Esophagus muscularis mucosa (tissue), 2 donors: ENCODE results near the gene PLEKHA3.

Experiments
- POLR2A ChIP-seq: fragments of 450-650 bp; IDR thresholded peaks from one replicate; pipeline ENCODE4 v1.6.1; 2017; ENCODE audit warnings: antibody characterized with exemption, moderate library complexity, mild to moderate bottlenecking, low read depth
- POLR2AphosphoS5 ChIP-seq, 2 donors: sonication (generic); formaldehyde crosslinking; IDR thresholded peaks; one replicate each; pipeline ENCODE4 v1.6.1; 2017; ENCODE audit warnings: antibody characterized with exemption in 2 of 2

DNA sequence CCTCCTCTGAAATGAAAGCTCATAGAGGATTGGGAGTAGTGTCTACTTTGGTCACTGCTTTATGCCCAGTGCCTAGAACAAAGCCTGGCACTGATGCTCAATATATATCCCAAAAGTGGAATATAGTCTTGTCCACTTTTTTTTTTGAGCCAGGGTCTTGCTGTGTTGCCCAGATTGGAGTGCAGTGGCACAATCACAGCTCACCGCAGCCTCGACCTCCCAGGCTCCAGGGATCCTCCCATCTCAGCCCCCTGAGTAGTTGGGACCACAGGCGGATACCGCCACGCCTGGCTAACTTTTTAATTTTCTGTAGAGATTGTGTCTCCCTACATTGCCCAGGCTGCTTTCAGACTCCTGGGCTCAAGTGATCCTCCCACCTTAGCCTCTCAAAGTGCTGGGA lies 5.7 kb upstream of the PLEKHA3 start:
- TF ChIP-seq POLR2A, result no peak
- no peak for TF ChIP-seq POLR2AphosphoS5 (IDR thresholded peaks at IDR 0.05)
